Esophagus muscularis mucosa (tissue), 4 donors: ENCODE data around the gene CSMD2. TPM values are rescaled to one million over a fixed set of nuclear protein-coding genes. Genes with fewer than 3 reads are reported as not detected.
A peak's percentile ranks its signal among the peaks of the same experiment; 100 is the strongest.

ENCODE experiments used
- DNase-seq: peaks from one replicate; pipeline ENCODE4 v3.0.0-alpha.2; 2017; ENCODE audit errors: extremely low spot score
- H3K27ac ChIP-seq, 4 donors: fragments of 200-600 bp; sonication (generic); replicated peaks in 1 of 4; 1 replicate in 3 of 4; 2 replicates in 1 of 4; pipeline ENCODE4 v1.5.1; 2016 to 2019; ENCODE audit warnings: mild to moderate bottlenecking in 1 of 4
- H3K27me3 ChIP-seq, 4 donors: fragments of 200-600 bp; sonication (generic); one replicate each; pipeline versions ENCODE4 v1.5.1 to v1.6.0; 2016 to 2019
- H3K36me3 ChIP-seq, 4 donors: fragments of 200-600 bp; sonication (generic); one replicate each; pipeline ENCODE4 v1.5.1; 2016 to 2019
- H3K4me1 ChIP-seq, 4 donors: fragments of 200-600 bp; sonication (generic); one replicate each; pipeline ENCODE4 v1.5.1; 2016 to 2019
- H3K4me3 ChIP-seq, 4 donors: fragments of 200-600 bp; sonication (generic); 1 replicate in 2 of 4; 2 replicates in 2 of 4; pipeline ENCODE4 v1.5.1; 2016 to 2019; ENCODE audit warnings: mild to moderate bottlenecking in 4 of 4, moderate library complexity in 1 of 4
- H3K9me3 ChIP-seq, 4 donors: fragments of 200-600 bp; sonication (generic); 1 replicate in 3 of 4; 2 replicates in 1 of 4; pipeline ENCODE4 v1.5.1; 2016 to 2019
- EP300 ChIP-seq: sonication (generic); formaldehyde crosslinking; IDR thresholded peaks from one replicate; pipeline ENCODE4 v1.6.1; 2017; ENCODE audit warnings: antibody characterized with exemption
- POLR2A ChIP-seq: fragments of 450-650 bp; IDR thresholded peaks from one replicate; pipeline ENCODE4 v1.6.1; 2017; ENCODE audit warnings: antibody characterized with exemption, moderate library complexity, mild to moderate bottlenecking, low read depth
- POLR2AphosphoS5 ChIP-seq, 2 donors: sonication (generic); formaldehyde crosslinking; IDR thresholded peaks; one replicate each; pipeline ENCODE4 v1.6.1; 2017; ENCODE audit warnings: antibody characterized with exemption in 2 of 2
- WGBS: methylation state at CpG from one replicate; pipeline ENCODE4 v1.1.5; 2018; 5-methylcytosine and 5-hydroxymethylcytosine counted together
- intact Hi-C: fragments of 100-400 bp; cut with DNase I; formaldehyde crosslinking; loops from one replicate; pipeline ENCODE4 v1.15.1; 2023
- total RNA-seq, 4 donors: library from RNA; depleted of rRNA; stranded (reverse); fragments of >200 nt; gene quantifications; one replicate each; pipeline versions ENCODE4 v1.1.0 to v1.2.1, GENCODE V29; 2016
- TF ChIP-seq, protein P1 (sequence below), 3 experiments: fragments of 200-600 bp in 2 of 3; fragments of 450-650 bp in 1 of 3; sonication (generic) in 2 of 3; IDR thresholded peaks; one replicate each; pipeline ENCODE4 v1.5.1; 2017 to 2019; ENCODE audit warnings: antibody characterized with exemption in 3 of 3, mild to moderate bottlenecking in 2 of 3, moderate library complexity in 1 of 3

Gene CSMD2
- total RNA-seq, 4 donors from 2014 or later: 0.26 to 0.75 (median 0.37) TPM

DNA sequence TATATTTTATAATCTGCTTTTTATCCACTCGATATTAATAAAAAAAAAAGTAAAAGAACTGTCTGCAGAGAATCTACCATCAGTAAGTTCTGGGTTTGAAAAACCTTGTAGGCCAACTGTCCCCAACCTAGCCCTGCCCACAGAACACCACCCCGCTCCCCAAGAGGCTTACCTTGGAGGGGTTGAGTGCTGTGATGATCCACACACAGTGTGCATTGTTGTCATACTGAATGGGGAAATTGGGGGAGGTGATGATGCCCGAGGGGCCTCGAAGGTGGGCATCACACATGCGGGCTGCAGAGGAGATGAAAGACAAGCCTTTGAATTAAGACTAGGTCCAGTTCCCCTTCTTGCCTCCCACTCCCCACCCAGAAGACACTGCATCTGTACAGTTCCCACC is 354.5 kb downstream of the CSMD2 start:
- intact Hi-C loops: no loop called here
- H3K4me1 ChIP-seq: no peaks in the 10 kb centered on the region
- H3K27me3 ChIP-seq: no peaks in the 10 kb centered on the region
- H3K9me3 ChIP-seq: peaks cover 0 to 20% (median 9%) of the 10 kb centered on the region in 4 donors
- no peak overlapping the region for H3K27ac ChIP-seq
- peak; percentile 87 for DNase-seq
- H3K36me3 ChIP-seq: no peaks in the 10 kb centered on the region
- WGBS: 74% methylated on average over 3 of the region's 5 CpGs
- TF ChIP-seq EP300 (no peak), POLR2A (no peak), POLR2AphosphoS5 (IDR thresholded peaks at IDR 0.05) (no peak)
- TF ChIP-seq, protein P1, sequence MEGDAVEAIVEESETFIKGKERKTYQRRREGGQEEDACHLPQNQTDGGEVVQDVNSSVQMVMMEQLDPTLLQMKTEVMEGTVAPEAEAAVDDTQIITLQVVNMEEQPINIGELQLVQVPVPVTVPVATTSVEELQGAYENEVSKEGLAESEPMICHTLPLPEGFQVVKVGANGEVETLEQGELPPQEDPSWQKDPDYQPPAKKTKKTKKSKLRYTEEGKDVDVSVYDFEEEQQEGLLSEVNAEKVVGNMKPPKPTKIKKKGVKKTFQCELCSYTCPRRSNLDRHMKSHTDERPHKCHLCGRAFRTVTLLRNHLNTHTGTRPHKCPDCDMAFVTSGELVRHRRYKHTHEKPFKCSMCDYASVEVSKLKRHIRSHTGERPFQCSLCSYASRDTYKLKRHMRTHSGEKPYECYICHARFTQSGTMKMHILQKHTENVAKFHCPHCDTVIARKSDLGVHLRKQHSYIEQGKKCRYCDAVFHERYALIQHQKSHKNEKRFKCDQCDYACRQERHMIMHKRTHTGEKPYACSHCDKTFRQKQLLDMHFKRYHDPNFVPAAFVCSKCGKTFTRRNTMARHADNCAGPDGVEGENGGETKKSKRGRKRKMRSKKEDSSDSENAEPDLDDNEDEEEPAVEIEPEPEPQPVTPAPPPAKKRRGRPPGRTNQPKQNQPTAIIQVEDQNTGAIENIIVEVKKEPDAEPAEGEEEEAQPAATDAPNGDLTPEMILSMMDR (IDR thresholded peaks at IDR 0.05): no peak
- no peak overlapping the region for H3K4me3 ChIP-seq

DNA sequence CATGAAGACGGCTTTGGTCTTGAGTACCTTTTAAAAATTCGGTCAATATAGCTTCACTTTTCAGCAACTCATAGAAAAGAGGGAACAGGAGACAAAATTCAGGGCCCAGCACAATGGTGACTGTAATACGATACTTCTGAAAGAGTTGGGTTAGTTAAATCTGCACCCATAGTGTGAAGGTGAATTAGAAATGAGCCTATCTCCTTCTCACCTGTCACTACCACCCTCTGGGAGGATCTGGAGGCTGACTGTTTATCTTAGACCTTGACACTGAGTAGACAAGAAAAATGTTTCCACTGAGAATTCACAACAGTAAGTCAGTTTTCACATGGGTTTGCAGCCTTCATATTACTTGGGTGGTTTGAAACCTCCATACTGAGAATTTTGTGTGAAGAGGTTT is 359.0 kb downstream of the CSMD2 start:
- no peak overlapping the region for H3K27ac ChIP-seq
- no peaks in the 10 kb centered on the region for H3K4me1 ChIP-seq
- H3K27me3 ChIP-seq: no peaks in the 10 kb centered on the region
- TF ChIP-seq POLR2A (no peak), EP300 (no peak), POLR2AphosphoS5 (IDR thresholded peaks at IDR 0.05) (no peak)
- TF ChIP-seq, protein P1 (IDR thresholded peaks at IDR 0.05): no peak
- 84% methylated on average over 3 of the region's 3 CpGs for WGBS
- intact Hi-C loops: no loop called here
- no peaks in the 10 kb centered on the region for H3K36me3 ChIP-seq
- H3K9me3 ChIP-seq: peaks cover 0 to 20% (median 9%) of the 10 kb centered on the region in 4 donors
- no peak overlapping the region for H3K4me3 ChIP-seq
- no peak for DNase-seq

- no peak overlapping the region for H3K4me3 ChIP-seq
- no peak overlapping the region for H3K27ac ChIP-seq
- no peaks in the 10 kb centered on the region for H3K4me1 ChIP-seq
- peaks cover 0 to 22% (median 3%) of the 10 kb centered on the region in 4 donors for H3K9me3 ChIP-seq
- no peaks in the 10 kb centered on the region for H3K36me3 ChIP-seq
- WGBS: 87% methylated on average over 2 of the region's 2 CpGs
- H3K27me3 ChIP-seq: no peaks in the 10 kb centered on the region
- DNase-seq: no peak
- intact Hi-C loops: no loop called here
- TF ChIP-seq POLR2AphosphoS5 (IDR thresholded peaks at IDR 0.05) (no peak), EP300 (no peak), POLR2A (no peak)
- TF ChIP-seq, protein P1 (IDR thresholded peaks at IDR 0.05): no peak
Measured at GRCh38 chr1:33802268-33802667, 362.8 kb downstream of the CSMD2 start.

GRCh38 chr1:33797849-33798248 is 367.2 kb downstream of the CSMD2 start:
- Histone ChIP-seq H3K36me3 (no peaks in the 10 kb centered on the region), H3K4me3 (no peak overlapping the region), H3K4me1 (no peaks in the 10 kb centered on the region), H3K9me3 (peaks cover 0 to 31% (median 4%) of the 10 kb centered on the region in 4 donors), H3K27ac (no peak overlapping the region), H3K27me3 (no peaks in the 10 kb centered on the region)
- 71% methylated on average over 6 of the region's 6 CpGs for WGBS
- intact Hi-C loops: no loop called here
- TF ChIP-seq POLR2AphosphoS5 (IDR thresholded peaks at IDR 0.05): no peak
- TF ChIP-seq, protein P1 (IDR thresholded peaks at IDR 0.05): no peak
- DNase-seq: no peak

GRCh38 chr1:33792651-33793050 is 372.4 kb downstream of the CSMD2 start:
- 50% methylated on average over 4 of the region's 4 CpGs for WGBS
- DNase-seq: no peak
- no peak overlapping the region for H3K27ac ChIP-seq
- peaks cover 0 to 24% (median 2%) of the 10 kb centered on the region in 4 donors for H3K9me3 ChIP-seq
- no peaks in the 10 kb centered on the region for H3K36me3 ChIP-seq
- intact Hi-C loops: no loop called here
- no peaks in the 10 kb centered on the region for H3K4me1 ChIP-seq
- H3K4me3 ChIP-seq: no peak overlapping the region
- no peaks in the 10 kb centered on the region for H3K27me3 ChIP-seq
- no peak for TF ChIP-seq EP300
- TF ChIP-seq POLR2AphosphoS5 (IDR thresholded peaks at IDR 0.05): no peak
- TF ChIP-seq, protein P1 (IDR thresholded peaks at IDR 0.05): no peak
- TF ChIP-seq POLR2A: no peak
